Measurements from ENCODE around the gene ANKRD12.

ANKRD12 gene

DNA sequence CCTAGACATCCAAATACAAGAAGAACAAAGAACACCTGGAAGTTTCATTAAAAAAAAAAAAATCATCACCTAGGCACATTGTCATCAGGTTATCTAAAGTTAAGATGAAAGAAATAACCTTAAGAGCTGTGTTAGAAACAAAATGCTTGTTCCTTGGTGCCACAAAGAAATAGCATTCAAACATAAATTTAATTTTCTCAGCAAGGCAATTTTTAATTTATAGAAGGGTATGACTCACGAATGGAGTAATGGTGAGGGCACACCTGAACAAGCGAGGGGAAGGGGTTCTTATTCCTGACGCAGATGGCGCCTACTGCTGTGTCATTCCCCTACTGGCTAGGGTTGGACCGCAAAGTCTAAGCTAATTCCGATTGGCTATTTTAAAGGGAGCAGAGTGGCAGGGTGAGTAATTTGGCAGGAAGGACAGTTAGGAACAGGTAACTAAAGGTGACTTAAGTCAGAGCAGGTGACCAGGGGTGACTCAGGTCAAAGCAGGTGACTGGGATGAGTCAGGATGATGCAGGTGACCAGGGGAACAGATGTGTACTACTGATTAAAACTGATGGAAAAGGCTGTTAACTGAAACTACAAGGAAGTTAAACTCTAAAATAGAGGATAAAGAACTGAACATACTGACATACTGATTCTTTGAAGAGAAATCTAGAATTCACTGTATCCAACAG is 167.9 kb downstream of the ANKRD12 start:
- intact Hi-C loops (cut with DNase I; ENCODE audit: low total_unique reads), result no loop called here
- no peak for DNase-seq
- Histone ChIP-seq H3K36me3 (no peaks in the 10 kb centered on the region), H3K4me3 (no peak overlapping the region), H3K27me3 (no peaks in the 10 kb centered on the region), H3K9me3 (peaks cover 0 to 17% (median 0%) of the 10 kb centered on the region in 3 donors), H3K27ac (no peak overlapping the region), H3K4me1 (no peaks in the 10 kb centered on the region)
- TF ChIP-seq, protein P1, sequence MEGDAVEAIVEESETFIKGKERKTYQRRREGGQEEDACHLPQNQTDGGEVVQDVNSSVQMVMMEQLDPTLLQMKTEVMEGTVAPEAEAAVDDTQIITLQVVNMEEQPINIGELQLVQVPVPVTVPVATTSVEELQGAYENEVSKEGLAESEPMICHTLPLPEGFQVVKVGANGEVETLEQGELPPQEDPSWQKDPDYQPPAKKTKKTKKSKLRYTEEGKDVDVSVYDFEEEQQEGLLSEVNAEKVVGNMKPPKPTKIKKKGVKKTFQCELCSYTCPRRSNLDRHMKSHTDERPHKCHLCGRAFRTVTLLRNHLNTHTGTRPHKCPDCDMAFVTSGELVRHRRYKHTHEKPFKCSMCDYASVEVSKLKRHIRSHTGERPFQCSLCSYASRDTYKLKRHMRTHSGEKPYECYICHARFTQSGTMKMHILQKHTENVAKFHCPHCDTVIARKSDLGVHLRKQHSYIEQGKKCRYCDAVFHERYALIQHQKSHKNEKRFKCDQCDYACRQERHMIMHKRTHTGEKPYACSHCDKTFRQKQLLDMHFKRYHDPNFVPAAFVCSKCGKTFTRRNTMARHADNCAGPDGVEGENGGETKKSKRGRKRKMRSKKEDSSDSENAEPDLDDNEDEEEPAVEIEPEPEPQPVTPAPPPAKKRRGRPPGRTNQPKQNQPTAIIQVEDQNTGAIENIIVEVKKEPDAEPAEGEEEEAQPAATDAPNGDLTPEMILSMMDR (IDR thresholded peaks at IDR 0.05), result no peak

DNA sequence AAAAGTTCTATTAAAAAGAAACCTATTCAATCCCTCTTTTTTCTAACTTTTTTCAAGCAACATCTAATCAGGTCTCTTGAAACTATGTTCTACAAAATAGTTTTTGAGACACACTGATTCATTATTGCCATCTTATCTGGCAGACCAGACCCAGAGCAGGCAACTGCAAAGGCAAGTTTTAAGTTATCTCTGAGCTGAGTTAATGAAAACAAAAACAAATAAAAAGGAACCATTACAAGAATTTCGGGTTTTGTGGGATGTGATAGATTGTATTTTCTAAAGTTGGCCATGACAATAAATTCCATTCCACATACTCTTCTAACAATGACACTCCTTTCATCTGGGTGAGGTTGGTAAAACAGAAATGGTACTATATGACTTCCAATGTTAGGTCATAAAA is 182.8 kb downstream of the ANKRD12 start:
- Histone ChIP-seq H3K27me3 (no peaks in the 10 kb centered on the region), H3K4me3 (no peak overlapping the region), H3K27ac (no peak overlapping the region), H3K36me3 (no peaks in the 10 kb centered on the region), H3K9me3 (no peaks in the 10 kb centered on the region), H3K4me1 (no peaks in the 10 kb centered on the region)
- TF ChIP-seq, protein P1 (IDR thresholded peaks at IDR 0.05), result no peak
- DNase-seq, result no peak
- intact Hi-C loops (cut with DNase I; ENCODE audit: low total_unique reads), result no loop called here

DNA sequence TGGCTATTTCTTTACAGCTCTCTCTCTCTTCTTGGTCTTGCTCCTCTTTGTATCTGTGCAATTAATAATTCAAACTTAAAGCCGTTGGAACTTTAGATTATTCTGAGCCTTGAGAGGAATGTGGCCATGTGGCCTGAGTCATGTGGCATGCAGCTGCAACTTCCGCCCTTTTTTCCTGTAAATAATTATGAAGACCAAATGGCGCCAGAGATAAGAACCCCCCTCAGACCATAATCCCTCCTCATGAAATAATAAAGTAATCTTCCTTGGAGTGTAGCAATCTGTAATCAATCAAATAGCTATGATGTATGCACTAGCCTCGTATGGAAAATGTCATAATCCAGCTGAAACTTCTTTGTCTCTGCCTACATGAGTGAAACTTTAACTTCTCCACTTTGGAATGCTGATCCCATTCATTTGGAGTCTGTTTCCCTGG is 184.5 kb downstream of the ANKRD12 start:
- H3K27me3 ChIP-seq, result no peaks in the 10 kb centered on the region
- no peaks in the 10 kb centered on the region for H3K4me1 ChIP-seq
- H3K4me3 ChIP-seq, result no peak overlapping the region
- no peaks in the 10 kb centered on the region for H3K9me3 ChIP-seq
- DNase-seq, result no peak
- intact Hi-C loops (cut with DNase I; ENCODE audit: low total_unique reads), result no loop called here
- H3K27ac ChIP-seq, result no peak overlapping the region
- H3K36me3 ChIP-seq, result no peaks in the 10 kb centered on the region
- TF ChIP-seq, protein P1 (IDR thresholded peaks at IDR 0.05), result no peak

DNA sequence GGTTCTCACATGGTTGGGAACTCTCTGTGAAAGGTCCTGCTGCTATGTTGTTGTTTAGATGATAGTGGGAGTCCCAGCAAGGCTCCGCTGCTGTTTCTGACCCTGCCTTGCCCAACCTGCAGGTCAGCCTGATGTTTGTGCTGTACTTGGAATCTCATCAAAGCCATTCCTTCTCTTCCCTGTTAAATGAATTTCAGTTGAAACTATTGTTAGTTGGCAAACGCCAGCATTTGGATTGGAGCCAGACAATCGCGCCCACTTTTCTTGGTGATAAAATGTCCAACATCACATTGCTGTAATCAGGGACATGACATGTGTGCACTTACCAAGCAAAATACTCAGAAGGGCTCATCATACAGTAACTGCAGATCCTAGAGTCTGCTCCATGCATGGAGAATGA is 185.2 kb downstream of the ANKRD12 start:
- Histone ChIP-seq H3K4me1 (no peaks in the 10 kb centered on the region), H3K9me3 (no peaks in the 10 kb centered on the region), H3K27ac (no peak overlapping the region), H3K36me3 (no peaks in the 10 kb centered on the region), H3K4me3 (no peak overlapping the region), H3K27me3 (no peaks in the 10 kb centered on the region)
- intact Hi-C loops (cut with DNase I; ENCODE audit: low total_unique reads), result no loop called here
- TF ChIP-seq, protein P1 (IDR thresholded peaks at IDR 0.05), result no peak
- no peak for DNase-seq

DNA sequence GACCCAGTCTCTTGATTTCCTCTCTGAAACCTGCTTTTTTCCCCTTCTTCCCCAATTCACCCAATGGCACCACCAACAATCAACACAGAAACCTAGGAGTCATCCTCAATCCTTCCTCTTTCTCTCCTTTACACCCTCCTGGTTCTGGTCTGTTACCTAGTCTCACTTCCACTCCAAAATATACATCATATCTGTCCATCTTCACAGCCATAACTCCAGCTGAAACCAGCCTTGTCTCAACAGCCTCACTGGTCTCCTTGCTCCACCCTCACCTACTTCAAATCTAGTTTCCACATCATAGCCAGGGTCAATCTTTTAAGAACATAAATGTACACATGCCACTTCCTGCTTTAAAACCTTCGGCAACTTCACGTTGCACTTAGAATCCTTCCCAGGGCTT is 186.2 kb downstream of the ANKRD12 start:
- intact Hi-C loops (cut with DNase I; ENCODE audit: low total_unique reads), result no loop called here
- no peaks in the 10 kb centered on the region for H3K4me1 ChIP-seq
- no peak for DNase-seq
- TF ChIP-seq, protein P1 (IDR thresholded peaks at IDR 0.05), result no peak
- no peaks in the 10 kb centered on the region for H3K36me3 ChIP-seq
- no peaks in the 10 kb centered on the region for H3K9me3 ChIP-seq
- no peaks in the 10 kb centered on the region for H3K27me3 ChIP-seq
- no peak overlapping the region for H3K27ac ChIP-seq
- H3K4me3 ChIP-seq, result no peak overlapping the region

Measured in tibial artery (tissue), 4 donors.